Brain pericyte (primary cell): ENCODE measurements around the gene IFNL1.
"Not testable (repeated sequence)": the region's sequence is repeated elsewhere in the genome, so short reads cannot be mapped to it uniquely, and the experiment has no call there.

Experiments used
- DNase-seq: peaks from one replicate; pipeline ENCODE4 v3.0.0-alpha.2; 2012; ENCODE audit warnings: low read depth, low spot score

Gene IFNL1

DNA sequence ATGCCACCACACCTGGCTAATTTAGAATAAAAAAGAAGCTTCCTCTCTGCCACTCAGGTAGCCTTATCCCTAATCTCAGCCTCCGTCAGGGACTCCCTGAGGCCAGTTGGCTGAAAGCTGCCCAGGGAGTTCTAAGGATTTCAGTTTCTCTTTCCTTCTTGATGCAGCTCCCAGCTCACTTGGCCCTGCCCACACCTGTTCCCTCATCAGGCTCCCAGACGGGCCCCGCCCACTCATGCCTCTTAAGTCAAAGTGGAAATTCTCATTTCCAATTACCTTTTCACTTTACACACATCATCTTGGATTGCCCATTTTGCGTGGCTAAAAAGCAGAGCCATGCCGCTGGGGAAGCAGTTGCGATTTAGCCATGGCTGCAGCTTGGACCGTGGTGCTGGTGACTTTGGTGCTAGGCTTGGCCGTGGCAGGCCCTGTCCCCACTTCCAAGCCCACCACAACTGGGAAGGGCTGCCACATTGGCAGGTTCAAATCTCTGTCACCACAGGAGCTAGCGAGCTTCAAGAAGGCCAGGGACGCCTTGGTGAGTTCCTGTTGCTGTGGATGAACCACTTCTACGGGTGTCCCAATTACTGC, at the start of gene IFNL1:
Gene IFNL1 (plus strand): TSS at position 353 of the 591 bp plus-strand sequence. CDS start 15 bp downstream, at position 368.
- no peak for DNase-seq

DNA sequence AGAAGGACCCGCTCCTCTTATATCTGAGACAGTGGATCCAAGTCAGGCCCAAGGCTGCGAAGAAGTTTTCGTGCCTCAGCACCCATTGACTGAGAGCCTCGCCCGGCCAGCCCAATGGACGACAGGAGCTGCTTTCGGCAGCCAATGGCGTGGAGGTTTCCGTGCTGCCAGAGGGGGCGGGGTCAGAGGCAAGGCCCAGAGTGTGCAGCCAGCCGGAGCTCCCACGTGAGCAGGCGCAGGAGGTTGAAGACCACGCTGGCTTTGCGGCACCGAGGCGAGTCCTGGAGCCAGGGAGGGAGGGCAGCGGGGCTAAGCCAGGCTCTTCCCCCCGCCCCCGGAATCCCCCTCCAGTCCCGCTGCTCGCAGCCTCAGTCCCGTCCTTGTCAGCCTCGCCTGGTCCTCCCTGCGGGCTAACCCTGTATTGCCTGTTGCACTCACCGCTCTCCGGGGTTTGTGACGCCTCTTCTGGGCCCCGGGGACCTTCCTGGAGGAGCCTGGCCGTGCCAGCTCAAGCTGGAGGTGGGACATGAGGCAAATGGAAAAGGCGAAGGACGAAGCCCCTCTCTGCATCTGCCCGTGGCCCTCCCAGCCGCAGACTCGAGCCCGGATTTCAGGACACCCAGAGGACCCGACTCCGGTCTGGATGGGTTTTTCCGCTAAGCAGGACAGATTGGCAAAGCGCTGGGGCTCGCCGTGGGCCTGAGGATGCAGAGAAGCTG, 49.1 kb upstream of the IFNL1 start:
- DNase-seq: no peak

DNA sequence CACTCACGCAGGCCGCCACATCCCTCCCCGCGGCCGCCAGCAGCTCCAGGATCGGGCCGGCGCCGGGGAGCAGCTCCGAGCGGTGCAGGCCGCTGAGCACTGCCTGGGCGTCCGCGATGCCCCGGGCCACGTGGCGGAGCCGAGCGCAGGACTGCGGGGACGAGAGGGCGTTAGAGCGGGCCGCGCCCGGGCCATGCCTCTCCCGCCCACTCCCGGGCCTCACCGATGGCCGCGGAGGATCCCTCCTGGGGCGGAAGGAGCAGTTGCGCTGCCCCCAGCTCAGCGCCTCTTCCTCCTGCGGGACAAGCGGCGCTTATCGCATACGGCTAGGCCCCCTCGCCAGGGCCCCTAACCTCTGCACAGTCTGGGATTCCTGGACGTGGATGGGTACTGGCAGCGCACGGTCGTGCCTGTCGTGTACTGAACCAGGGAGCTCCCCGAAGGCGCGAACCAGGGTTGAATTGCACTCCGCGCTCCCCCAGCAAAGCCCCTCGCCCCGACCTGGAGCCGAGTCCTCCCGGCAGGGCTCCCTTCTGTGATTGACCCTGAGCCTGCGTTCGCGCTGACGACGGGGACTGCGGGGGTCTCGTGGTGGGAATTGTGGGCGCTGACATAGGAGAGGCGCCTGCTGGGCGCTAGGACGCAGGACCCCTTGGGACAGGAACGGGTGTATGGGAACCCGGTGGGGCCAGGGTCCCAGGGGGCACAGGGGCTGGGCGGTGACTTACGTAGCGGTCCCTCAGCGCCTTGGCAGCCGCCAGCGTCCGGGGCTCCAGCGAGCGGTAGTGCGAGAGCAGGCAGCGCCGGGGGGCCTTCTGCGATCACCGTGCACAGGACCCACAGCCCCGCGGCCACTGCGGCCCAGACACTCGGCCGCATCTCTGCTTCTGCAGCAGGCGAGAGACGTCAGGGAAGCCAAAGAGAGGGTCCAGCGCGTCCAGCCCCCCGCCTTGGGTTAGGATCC, 48.2 kb upstream of the IFNL1 start:
- no peak for DNase-seq

GRCh38 chr19:39248806-39249205, 47.4 kb upstream of the IFNL1 start, which contains the start of gene IFNL4:
Gene IFNL4, minus strand, starts transcription at chr19:39248856.
- no peak for DNase-seq

- no peak for DNase-seq
Observed at GRCh38 chr19:39251081-39251480, 45.1 kb upstream of the IFNL1 start.

GRCh38 chr19:39251846-39252245, 44.4 kb upstream of the IFNL1 start:
- DNase-seq: no peak

DNA sequence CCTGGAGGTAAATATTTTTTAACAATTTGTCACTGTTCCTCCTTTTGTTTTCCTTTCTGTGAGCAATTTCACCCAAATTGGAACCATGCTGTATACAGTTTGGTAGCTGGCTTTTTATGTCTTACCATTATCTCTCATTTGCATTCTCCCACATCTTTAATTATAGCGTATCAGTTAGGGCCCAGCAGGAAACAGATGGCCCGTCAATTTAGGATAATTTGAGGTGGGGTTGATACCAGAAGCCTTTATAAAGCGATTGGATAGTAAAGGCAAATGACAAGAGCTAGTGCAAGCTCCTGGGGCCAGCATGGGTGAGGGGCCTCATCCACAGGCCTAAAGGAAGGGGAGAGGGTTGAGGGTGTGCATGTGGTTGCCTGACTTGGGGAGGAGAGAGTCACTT, 43.7 kb upstream of the IFNL1 start:
- DNase-seq: no peak

- DNase-seq: no peak
Observed at GRCh38 chr19:39253374-39254149, 42.6 kb upstream of the IFNL1 start.

DNA sequence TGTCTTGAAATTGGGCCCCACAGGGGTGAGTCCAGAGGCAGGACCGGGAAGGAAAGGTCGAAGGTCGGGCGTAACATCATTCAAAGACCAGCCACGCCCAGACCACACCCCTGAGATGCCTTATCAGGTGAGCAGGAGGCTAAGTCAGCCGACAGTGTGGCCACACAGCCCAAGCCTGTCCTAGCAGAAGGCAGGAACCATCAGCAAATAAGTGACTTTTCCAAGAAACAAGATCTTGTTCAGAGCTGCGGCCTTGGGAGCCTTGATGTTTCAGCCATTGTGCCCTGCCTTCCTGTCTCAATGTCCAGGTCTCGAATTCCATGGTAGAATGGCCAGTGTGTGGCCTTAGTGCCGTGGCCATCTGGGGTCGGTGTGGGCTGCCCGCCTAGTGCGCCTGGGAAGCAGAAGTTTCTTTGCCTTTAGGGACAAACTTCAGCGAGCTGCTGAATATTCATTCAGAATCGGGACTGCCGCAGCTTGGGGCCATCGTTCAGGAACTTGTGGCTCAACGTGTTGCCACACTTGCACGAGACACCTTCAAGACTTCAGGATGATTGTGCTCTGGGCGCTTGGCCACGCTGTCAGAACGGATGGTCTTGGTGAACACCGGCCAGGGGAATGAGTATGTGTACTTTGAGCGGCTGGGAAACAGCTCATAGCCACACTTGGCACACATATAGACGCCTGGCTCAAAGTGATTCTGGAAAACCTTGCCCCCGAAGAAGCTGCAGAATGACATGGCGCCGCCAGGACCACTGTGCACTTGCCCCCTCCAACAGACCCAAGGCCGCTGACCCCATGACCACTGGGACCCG, 41.5 kb upstream of the IFNL1 start:
- DNase-seq: no peak

GRCh38 chr19:39257227-39257626, 39.0 kb upstream of the IFNL1 start:
- DNase-seq: no peak

GRCh38 chr19:39261704-39262103, 34.5 kb upstream of the IFNL1 start:
- DNase-seq: no peak

DNA sequence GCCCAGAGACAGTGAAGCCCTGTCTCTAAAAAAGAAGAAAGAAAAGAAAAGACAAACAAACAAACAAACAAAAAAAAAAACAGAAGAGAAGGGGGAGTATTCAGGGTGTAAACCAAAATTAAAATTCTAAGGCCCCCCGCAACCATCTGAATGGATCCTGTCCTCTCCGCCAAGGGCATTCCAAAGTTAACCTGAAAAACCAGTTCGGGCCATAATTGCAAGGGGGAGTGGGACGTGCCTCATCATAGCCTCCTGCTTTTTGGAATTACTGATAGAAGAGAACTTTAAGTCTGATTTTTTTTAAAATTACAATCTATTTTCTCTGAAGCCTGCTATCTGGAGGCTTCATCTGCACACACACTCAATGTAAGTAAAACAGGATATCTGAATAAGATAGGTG, 33.7 kb upstream of the IFNL1 start:
- DNase-seq: no peak

DNA sequence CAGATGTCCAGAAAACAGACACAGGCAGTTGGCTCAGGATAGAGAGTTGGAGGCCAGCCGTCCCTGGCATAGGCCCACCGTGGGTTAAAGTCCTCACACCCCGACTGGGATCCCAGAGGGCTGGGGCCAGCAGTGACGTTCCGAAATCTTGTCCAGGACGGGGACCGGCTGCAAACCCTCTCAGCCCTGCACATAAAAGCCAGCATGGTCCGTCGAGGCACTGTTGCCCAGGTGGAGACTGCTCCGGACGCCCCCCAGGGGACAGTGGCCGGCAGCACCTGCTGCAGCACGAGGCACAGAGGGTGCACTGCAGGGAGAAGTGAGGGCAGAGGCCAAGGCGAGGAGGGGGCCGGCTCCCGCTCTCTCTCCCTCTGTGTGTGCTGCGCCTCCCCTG, 32.3 kb upstream of the IFNL1 start:
- DNase-seq: no peak

- no peak for DNase-seq
Observed at GRCh38 chr19:39264306-39265290, 31.6 kb upstream of the IFNL1 start.

DNA sequence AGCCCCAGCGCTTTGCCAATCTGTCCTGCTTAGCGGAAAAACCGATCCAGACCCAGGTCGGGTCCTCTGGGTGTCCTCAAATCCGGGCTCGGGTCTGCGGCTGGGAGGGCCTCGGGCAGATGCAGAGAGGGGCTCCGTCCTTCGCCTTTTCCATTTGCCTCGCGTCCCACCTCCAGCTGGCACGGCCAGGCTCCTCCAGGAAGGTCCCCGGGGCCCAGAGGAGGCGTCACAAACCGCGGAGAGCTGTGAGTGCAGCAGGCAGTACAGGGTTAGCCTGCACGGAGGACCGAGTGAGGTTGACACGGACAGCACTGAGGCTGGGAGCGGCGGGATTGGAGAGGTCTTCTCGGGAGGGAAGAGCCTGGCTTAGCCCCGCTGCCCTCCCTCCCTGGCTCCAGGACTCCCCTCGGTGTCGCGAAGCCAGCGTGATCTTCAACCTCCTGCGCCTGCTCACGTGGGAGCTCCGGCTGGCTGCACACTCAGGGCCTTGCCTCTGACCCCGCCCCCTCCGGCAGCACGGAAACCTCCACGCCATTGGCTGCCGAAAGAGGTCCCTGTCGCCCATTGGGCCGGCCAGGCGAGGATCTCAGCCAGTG, 30.8 kb upstream of the IFNL1 start:
- DNase-seq: no peak

GRCh38 chr19:39268085-39268484, 28.1 kb upstream of the IFNL1 start, which contains the start of gene IFNL2:
Gene IFNL2, plus strand, starts transcription at chr19:39268396. Its CDS starts 173 bp downstream, at chr19:39268569.
- not testable (repeated sequence) for DNase-seq

GRCh38 chr19:39268531-39269223, 27.5 kb upstream of the IFNL1 start:
- not testable (repeated sequence) for DNase-seq

DNA sequence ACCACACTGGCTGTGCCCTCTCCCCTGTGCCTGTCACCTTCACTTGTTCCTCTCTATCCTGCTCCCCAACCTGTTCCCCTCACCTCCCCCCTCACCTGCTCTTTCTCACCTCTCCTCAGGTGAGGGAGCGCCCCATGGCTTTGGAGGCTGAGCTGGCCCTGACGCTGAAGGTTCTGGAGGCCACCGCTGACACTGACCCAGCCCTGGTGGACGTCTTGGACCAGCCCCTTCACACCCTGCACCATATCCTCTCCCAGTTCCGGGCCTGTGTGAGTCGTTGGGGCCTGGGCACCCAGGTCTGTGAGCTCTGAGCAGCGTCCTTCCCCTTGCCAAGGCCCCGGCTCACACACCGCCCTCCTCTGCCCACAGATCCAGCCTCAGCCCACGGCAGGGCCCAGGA, 26.8 kb upstream of the IFNL1 start:
- not testable (repeated sequence) for DNase-seq
